ENCODE data around the gene FZD7. TPM values are rescaled to one million over a fixed set of nuclear protein-coding genes. Genes with fewer than 3 reads are reported as not detected.

The FZD7 gene
- total and polyA plus RNA-seq, 2 of the 8 experiments (the other 6 are each of a cell fraction or from before 2014, with no cell fraction given): 176 to 246 TPM

GRCh38 chr2:202024871-202025270 lies 8.8 kb upstream of the FZD7 start (continued):
- no peak for TF ChIP-seq FOSL1 (IDR thresholded peaks at IDR 0.05; ENCODE audit: insufficient read depth, low read depth, low read length)
- no peak for TF ChIP-seq YY1 (IDR thresholded peaks at IDR 0.05; ENCODE audit: low read depth, low read length)
- TF ChIP-seq GABPA (IDR thresholded peaks at IDR 0.05; ENCODE audit: borderline replicate concordance, insufficient read depth, low read length): no peak

Measured in H1 (cell line).